IMR-90 (cell line): ENCODE results near the gene MS4A10. TPM values are rescaled to one million over a fixed set of nuclear protein-coding genes. Genes with fewer than 3 reads are reported as not detected.

ENCODE experiments used
- ATAC-seq: fragments of 200-7000 bp; cut with Tn5 transposase; 2 replicates; pipeline ENCODE4 v1.9.1; 2020; ENCODE audit warnings: low read depth, mild to moderate bottlenecking, moderate library complexity
- BruUV-seq: library from RNA; stranded (reverse); fragments of 400-500 nt; replicated peaks from 2 replicates; lab custom pipeline; 2021; lab: Mats Ljungman, UMichigan
- CTCF ChIA-PET: fragments of 300-600 bp; formaldehyde crosslinking; extraction: SDS; loops from one replicate; lab custom pipeline; 2021; ENCODE audit warnings: antibody characterized with exemption; lab: Yijun Ruan, JAX
- POLR2A ChIA-PET: fragments of 300-600 bp; sonication (Branson Sonifier 250); formaldehyde crosslinking; loops from one replicate; lab custom pipeline; 2022; ENCODE audit warnings: antibody characterized with exemption; ENCODE audit not compliant: unreplicated experiment; lab: Charles Lee
- DNase-seq: peaks from one replicate; pipeline ENCODE4 v3.0.0; 2013
- H2AFZ ChIP-seq: replicated peaks from 2 replicates; pipeline ENCODE3; 2013; ENCODE audit warnings: low read length, mild to moderate bottlenecking; ENCODE audit not compliant: poor library complexity
- H2AK5ac ChIP-seq: 2 replicates; pipeline ENCODE4 v1.6.1; 2013; ENCODE audit warnings: low read depth, low read length, inconsistent platforms
- H2AK9ac ChIP-seq: replicated peaks from 2 replicates; pipeline ENCODE3; 2013; ENCODE audit warnings: mild to moderate bottlenecking, low read depth, low read length, moderate library complexity; ENCODE audit not compliant: poor library complexity
- H2BK120ac ChIP-seq: 2 replicates; pipeline ENCODE4 v1.6.1; 2013; ENCODE audit warnings: low read depth, low read length, inconsistent platforms
- H2BK15ac ChIP-seq: 3 replicates; pipeline ENCODE4 v1.6.1; 2013; ENCODE audit warnings: low read depth, low read length, inconsistent platforms
- H2BK20ac ChIP-seq: 2 replicates; pipeline ENCODE4 v1.6.1; 2013; ENCODE audit warnings: low read depth, mild to moderate bottlenecking, inconsistent platforms, low read length, moderate library complexity
- H2BK5ac ChIP-seq: 2 replicates; pipeline ENCODE4 v1.6.1; 2013; ENCODE audit warnings: mild to moderate bottlenecking, low read depth, low read length, inconsistent platforms; ENCODE audit not compliant: poor library complexity, severe bottlenecking
- H3K14ac ChIP-seq: replicated peaks from 2 replicates; pipeline ENCODE4 v1.6.1; 2013; ENCODE audit warnings: low read depth, low read length, inconsistent platforms
- H3K18ac ChIP-seq: 2 replicates; pipeline ENCODE4 v1.6.1; 2013; ENCODE audit warnings: low read depth, low read length, control low read depth
- H3K23ac ChIP-seq: 2 replicates; pipeline ENCODE4 v1.6.1; 2013; ENCODE audit warnings: low read depth, low read length, inconsistent platforms
- H3K27ac ChIP-seq: 2 replicates; pipeline ENCODE4 v1.5.1; 2013; ENCODE audit warnings: mild to moderate bottlenecking, control low read depth, low read length; ENCODE audit not compliant: insufficient read depth
- H3K27me3 ChIP-seq: 2 replicates; pipeline ENCODE4 v1.6.1; 2013; ENCODE audit warnings: low read length; ENCODE audit not compliant: control insufficient read depth, insufficient read depth
- H3K36me3 ChIP-seq: 2 replicates; pipeline ENCODE4 v1.6.1; 2013; ENCODE audit warnings: low read length, mixed read lengths; ENCODE audit not compliant: control insufficient read depth, insufficient read depth
- H3K4ac ChIP-seq: 2 replicates; pipeline ENCODE4 v1.6.1; 2013; ENCODE audit warnings: low read depth, low read length, inconsistent platforms
- H3K4me1 ChIP-seq: 2 replicates; pipeline ENCODE4 v1.6.1; 2013; ENCODE audit warnings: low read length, mixed read lengths; ENCODE audit not compliant: control insufficient read depth, insufficient read depth
- H3K4me2 ChIP-seq: 2 replicates; pipeline ENCODE4 v1.6.1; 2013; ENCODE audit warnings: low read depth, mild to moderate bottlenecking, control low read depth, low read length, moderate library complexity
- H3K4me3 ChIP-seq: 2 replicates; pipeline ENCODE4 v1.5.1; 2013; ENCODE audit warnings: low read depth, mild to moderate bottlenecking, control low read depth, low read length, moderate library complexity; ENCODE audit not compliant: insufficient read depth
- H3K56ac ChIP-seq: 2 replicates; pipeline ENCODE4 v1.6.1; 2013; ENCODE audit warnings: low read length, inconsistent platforms; ENCODE audit not compliant: insufficient read depth; ENCODE audit errors: extremely low read depth
- H3K79me1 ChIP-seq, 2 experiments: 2 replicates each; pipeline ENCODE4 v1.6.1; 2013; ENCODE audit warnings: low read length in 2 of 2, inconsistent platforms in 1 of 2, low read depth in 1 of 2
- H3K9ac ChIP-seq: 2 replicates; pipeline ENCODE4 v1.6.1; 2013; ENCODE audit warnings: low read depth, low read length, control low read depth
- H3K9me1 ChIP-seq: 2 replicates; pipeline ENCODE4 v1.6.1; 2013; ENCODE audit warnings: low read length, inconsistent platforms; ENCODE audit not compliant: insufficient read depth
- H3K9me3 ChIP-seq: 2 replicates; pipeline ENCODE4 v1.6.1; 2013; ENCODE audit warnings: low read length; ENCODE audit not compliant: control insufficient read depth, insufficient read depth
- H4K20me1 ChIP-seq: 2 replicates; pipeline ENCODE4 v1.6.1; 2013; ENCODE audit warnings: low read length, inconsistent platforms; ENCODE audit not compliant: insufficient read depth
- H4K5ac ChIP-seq: 2 replicates; pipeline ENCODE4 v1.6.1; 2013; ENCODE audit warnings: mild to moderate bottlenecking, low read depth, low read length, control low read depth
- H4K8ac ChIP-seq, 2 experiments: 2 replicates each; pipeline ENCODE4 v1.6.1; 2013; ENCODE audit warnings: low read depth in 2 of 2, low read length in 2 of 2, control low read depth in 1 of 2, inconsistent platforms in 1 of 2
- H4K91ac ChIP-seq: 2 replicates; pipeline ENCODE4 v1.6.1; 2013; ENCODE audit warnings: low read depth, low read length, inconsistent platforms; ENCODE audit not compliant: insufficient read depth
- BHLHE40 ChIP-seq: fragments of 150-350 bp; IDR thresholded peaks from 2 replicates; pipeline ENCODE4 v1.6.1; 2016; ENCODE audit warnings: mild to moderate bottlenecking, low read depth, low read length
- CEBPB ChIP-seq: IDR thresholded peaks from 2 replicates; pipeline ENCODE4 v1.6.1; 2012; ENCODE audit warnings: low read depth, low read length, improper control_type of control experiment
- ELK1 ChIP-seq: fragments of 150-350 bp; IDR thresholded peaks from 2 replicates; pipeline ENCODE4 v1.6.1; 2016; ENCODE audit warnings: low read depth, mild to moderate bottlenecking, low read length, moderate library complexity, borderline replicate concordance
- FOS ChIP-seq: fragments of 150-350 bp; IDR thresholded peaks from 2 replicates; pipeline ENCODE4 v1.6.1; 2016; ENCODE audit warnings: low read depth, low read length
- MAFK ChIP-seq: IDR thresholded peaks from 2 replicates; pipeline ENCODE4 v1.6.1; 2012; ENCODE audit warnings: low read depth, low read length, improper control_type of control experiment
- MAZ ChIP-seq: IDR thresholded peaks from 2 replicates; pipeline ENCODE4 v1.6.1; 2012; ENCODE audit warnings: low read depth, mild to moderate bottlenecking, low read length, improper control_type of control experiment, moderate library complexity, borderline replicate concordance
- NFE2L2 ChIP-seq: fragments of 150-350 bp; IDR thresholded peaks from 2 replicates; pipeline ENCODE4 v1.6.1; 2016; ENCODE audit warnings: low read depth, mild to moderate bottlenecking, low read length
- POLR2A ChIP-seq: IDR thresholded peaks from 2 replicates; pipeline ENCODE4 v1.6.1; 2012; ENCODE audit warnings: mild to moderate bottlenecking, low read depth, low read length
- RAD21 ChIP-seq: IDR thresholded peaks from 2 replicates; pipeline ENCODE4 v1.6.1; 2012; ENCODE audit warnings: low read length, improper control_type of control experiment
- RFX5 ChIP-seq: IDR thresholded peaks from 2 replicates; pipeline ENCODE4 v1.8.0; 2012; ENCODE audit warnings: low read depth, mild to moderate bottlenecking, low read length, moderate library complexity
- SMC3 ChIP-seq: fragments of 150-350 bp; IDR thresholded peaks from 2 replicates; pipeline ENCODE4 v1.6.1; 2016; ENCODE audit warnings: low read depth, mild to moderate bottlenecking, antibody characterized with exemption, low read length, moderate library complexity
- USF2 ChIP-seq: fragments of 150-350 bp; IDR thresholded peaks from 2 replicates; pipeline ENCODE4 v1.6.1; 2017; ENCODE audit warnings: mild to moderate bottlenecking, antibody characterized with exemption, low read length, low read depth
- WGBS, 2 experiments: methylation state at CpG; one replicate each; pipeline versions ENCODE4 v1.1.5 to v1.1.7; 2013; ENCODE audit warnings: missing lambda C conversion rate in 2 of 2; ENCODE audit not compliant: insufficient read length in 1 of 2; ENCODE audit errors: extremely low coverage in 2 of 2; 5-methylcytosine and 5-hydroxymethylcytosine counted together
- dilution Hi-C: fragments of 300-500 bp; cut with HindIII; formaldehyde crosslinking; loops from one replicate; pipeline ENCODE4 v1.14.3; 2018; ENCODE audit warnings: low sequenced_read_pairs; ENCODE audit not compliant: unreplicated experiment
- in situ Hi-C: fragments of 300-500 bp; cut with MboI; formaldehyde crosslinking; loops from 3 replicates; pipeline ENCODE4 v1.14.3; 2019; ENCODE audit warnings: low sequenced_read_pairs, inconsistent platforms, mixed read lengths
- intact Hi-C: fragments of 100-400 bp; cut with micrococcal nuclease; formaldehyde crosslinking; loops from 2 replicates; pipeline ENCODE4 v1.10.0; 2022
- polyA plus RNA-seq, 3 experiments: library from polyadenylated mRNA; depleted of rRNA; stranded (reverse); fragments of >200 nt; gene quantifications; 2 replicates each; pipeline ENCODE4 v1.2.3, GENCODE V29; 2012; ENCODE audit warnings: low replicate concordance in 1 of 3
- total RNA-seq: library from RNA; depleted of rRNA; stranded (reverse); fragments of >200 nt; gene quantifications from 2 replicates; pipeline ENCODE4 v1.2.3, GENCODE V29; 2012
- TF ChIP-seq, protein P1 (sequence below): conservative IDR thresholded peaks from 2 replicates; pipeline ENCODE4 v1.5.1; 2012; ENCODE audit warnings: mild to moderate bottlenecking, low read depth, low read length, improper control_type of control experiment

The MS4A10 gene
- total and polyA plus RNA-seq, 2 of the 4 experiments (the other 2 are of a cell fraction): not detected

- intact Hi-C loops: no loop called here
- no peak overlapping the region for H3K4me3 ChIP-seq
- ATAC-seq (no peak), DNase-seq (no peak)
- no peaks in the 10 kb centered on the region for H3K9me3 ChIP-seq
- dilution Hi-C loops: no loop called here
- no peak overlapping the region for H3K18ac ChIP-seq
- CTCF ChIA-PET: no interaction called here
- no peak overlapping the region for H3K23ac ChIP-seq
- in situ Hi-C loops: no loop called here
- H2BK120ac ChIP-seq: no peak overlapping the region
- no peak overlapping the region for H2AK5ac ChIP-seq
- H4K20me1 ChIP-seq: no peaks in the 10 kb centered on the region
- no peak overlapping the region for H4K91ac ChIP-seq
- H2AFZ ChIP-seq: no peak overlapping the region
- H3K36me3 ChIP-seq: no peaks in the 10 kb centered on the region
- no peak overlapping the region for H4K8ac ChIP-seq
- BruUV-seq: no TSS peak
- H3K27me3 ChIP-seq: peaks cover 16% of the 10 kb centered on the region
- WGBS, 2 experiments: no CpG with 5 or more reads among the region's 4 CpGs
- H3K4ac ChIP-seq: no peak overlapping the region
- POLR2A ChIA-PET: no interaction called here
- no peaks in the 10 kb centered on the region for H3K9me1 ChIP-seq
- no peak overlapping the region for H3K14ac ChIP-seq
- no peaks in the 10 kb centered on the region for H3K79me1 ChIP-seq
- no peak overlapping the region for H2AK9ac ChIP-seq
- no peak overlapping the region for H4K5ac ChIP-seq
- no peak overlapping the region for H3K9ac ChIP-seq
- H2BK5ac ChIP-seq: no peak overlapping the region
- no peak overlapping the region for H3K4me2 ChIP-seq
- TF ChIP-seq SMC3: no peak
- no peak for TF ChIP-seq USF2
- no peak for TF ChIP-seq RFX5
- TF ChIP-seq RAD21: no peak
- TF ChIP-seq POLR2A: no peak
- no peak for TF ChIP-seq MAZ
- TF ChIP-seq NFE2L2: no peak
- TF ChIP-seq, protein P1, sequence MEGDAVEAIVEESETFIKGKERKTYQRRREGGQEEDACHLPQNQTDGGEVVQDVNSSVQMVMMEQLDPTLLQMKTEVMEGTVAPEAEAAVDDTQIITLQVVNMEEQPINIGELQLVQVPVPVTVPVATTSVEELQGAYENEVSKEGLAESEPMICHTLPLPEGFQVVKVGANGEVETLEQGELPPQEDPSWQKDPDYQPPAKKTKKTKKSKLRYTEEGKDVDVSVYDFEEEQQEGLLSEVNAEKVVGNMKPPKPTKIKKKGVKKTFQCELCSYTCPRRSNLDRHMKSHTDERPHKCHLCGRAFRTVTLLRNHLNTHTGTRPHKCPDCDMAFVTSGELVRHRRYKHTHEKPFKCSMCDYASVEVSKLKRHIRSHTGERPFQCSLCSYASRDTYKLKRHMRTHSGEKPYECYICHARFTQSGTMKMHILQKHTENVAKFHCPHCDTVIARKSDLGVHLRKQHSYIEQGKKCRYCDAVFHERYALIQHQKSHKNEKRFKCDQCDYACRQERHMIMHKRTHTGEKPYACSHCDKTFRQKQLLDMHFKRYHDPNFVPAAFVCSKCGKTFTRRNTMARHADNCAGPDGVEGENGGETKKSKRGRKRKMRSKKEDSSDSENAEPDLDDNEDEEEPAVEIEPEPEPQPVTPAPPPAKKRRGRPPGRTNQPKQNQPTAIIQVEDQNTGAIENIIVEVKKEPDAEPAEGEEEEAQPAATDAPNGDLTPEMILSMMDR: no peak
- TF ChIP-seq CEBPB: no peak
- no peak for TF ChIP-seq ELK1
- no peak for TF ChIP-seq BHLHE40
- no peak for TF ChIP-seq MAFK
- TF ChIP-seq FOS: no peak
- H2BK15ac ChIP-seq: no peak overlapping the region
- no peaks in the 10 kb centered on the region for H3K4me1 ChIP-seq
- H3K27ac ChIP-seq: no peak overlapping the region
- H2BK20ac ChIP-seq: no peak overlapping the region
- no peak overlapping the region for H3K56ac ChIP-seq
Measured at GRCh38 chr11:60810151-60810550, 25.0 kb downstream of the MS4A10 start.
